DND-41 (cell line): Measurements from ENCODE around the gene SPRN.
"Not testable (repeated sequence)": the region's sequence is repeated elsewhere in the genome, so short reads cannot be mapped to it uniquely, and the experiment has no call there.

Experiments
- ATAC-seq: fragments of 200-7000 bp; cut with Tn5 transposase; 3 replicates; pipeline ENCODE4 v1.9.1; 2021; ENCODE audit warnings: low read depth; ENCODE audit not compliant: insufficient read depth
- DNase-seq: peaks from one replicate; pipeline ENCODE4 v3.0.0-alpha.2; 2020
- H2AFZ ChIP-seq: 2 replicates; pipeline ENCODE4 v1.6.0; 2012; ENCODE audit warnings: low read depth, low read length
- H3K27ac ChIP-seq: 2 replicates; pipeline ENCODE4 v1.5.1; 2012; ENCODE audit warnings: low read length, inconsistent platforms
- H3K27me3 ChIP-seq: fragments of 200-600 bp; sonication (generic); 2 replicates; pipeline ENCODE4 v1.6.0; 2012; ENCODE audit warnings: low read length, mild to moderate bottlenecking, inconsistent platforms; ENCODE audit not compliant: insufficient read depth, poor library complexity
- H3K36me3 ChIP-seq: 2 replicates; pipeline ENCODE4 v1.5.1; 2012; ENCODE audit warnings: low read length, inconsistent platforms; ENCODE audit not compliant: insufficient read depth
- H3K4me1 ChIP-seq: 2 replicates; pipeline ENCODE4 v1.5.1; 2012; ENCODE audit warnings: mild to moderate bottlenecking, low read length; ENCODE audit not compliant: insufficient read depth
- H3K4me2 ChIP-seq: 2 replicates; pipeline ENCODE4 v1.6.0; 2012; ENCODE audit warnings: mild to moderate bottlenecking, moderate library complexity, low read length, inconsistent platforms; ENCODE audit not compliant: insufficient read depth
- H3K4me3 ChIP-seq, 2 experiments: fragments of 200-600 bp in 1 of 2; shearing (Covaris generic) in 1 of 2; 2 replicates each; pipeline ENCODE4 v1.5.1; 2012 to 2016; ENCODE audit warnings: inconsistent platforms in 2 of 2, low read length in 2 of 2, mild to moderate bottlenecking in 2 of 2, low read depth in 1 of 2, moderate library complexity in 1 of 2
- H3K79me2 ChIP-seq: 2 replicates; pipeline ENCODE4 v1.6.0; 2012; ENCODE audit warnings: low read length, inconsistent platforms; ENCODE audit not compliant: insufficient read depth
- H3K9ac ChIP-seq: 2 replicates; pipeline ENCODE4 v1.6.0; 2012; ENCODE audit warnings: low read depth, mild to moderate bottlenecking, inconsistent platforms, low read length, moderate library complexity
- H3K9me3 ChIP-seq: 2 replicates; pipeline ENCODE4 v1.5.1; 2012; ENCODE audit warnings: low read length, moderate library complexity, mild to moderate bottlenecking, inconsistent platforms; ENCODE audit not compliant: insufficient read depth, severe bottlenecking
- H4K20me1 ChIP-seq: 2 replicates; pipeline ENCODE4 v1.6.0; 2012; ENCODE audit warnings: low read length; ENCODE audit not compliant: insufficient read depth
- EZH2 ChIP-seq: IDR thresholded peaks from 3 replicates; pipeline ENCODE4 v1.6.1; 2012; ENCODE audit warnings: borderline replicate concordance, low read depth, mild to moderate bottlenecking, moderate library complexity, low read length, inconsistent platforms; ENCODE audit not compliant: severe bottlenecking
- TF ChIP-seq, protein P1 (sequence below): IDR thresholded peaks from 2 replicates; pipeline ENCODE4 v1.5.1; 2012; ENCODE audit warnings: borderline replicate concordance, low read length, moderate library complexity, mild to moderate bottlenecking; ENCODE audit not compliant: poor library complexity, severe bottlenecking; ENCODE audit errors: extremely low read depth

Gene SPRN

DNA sequence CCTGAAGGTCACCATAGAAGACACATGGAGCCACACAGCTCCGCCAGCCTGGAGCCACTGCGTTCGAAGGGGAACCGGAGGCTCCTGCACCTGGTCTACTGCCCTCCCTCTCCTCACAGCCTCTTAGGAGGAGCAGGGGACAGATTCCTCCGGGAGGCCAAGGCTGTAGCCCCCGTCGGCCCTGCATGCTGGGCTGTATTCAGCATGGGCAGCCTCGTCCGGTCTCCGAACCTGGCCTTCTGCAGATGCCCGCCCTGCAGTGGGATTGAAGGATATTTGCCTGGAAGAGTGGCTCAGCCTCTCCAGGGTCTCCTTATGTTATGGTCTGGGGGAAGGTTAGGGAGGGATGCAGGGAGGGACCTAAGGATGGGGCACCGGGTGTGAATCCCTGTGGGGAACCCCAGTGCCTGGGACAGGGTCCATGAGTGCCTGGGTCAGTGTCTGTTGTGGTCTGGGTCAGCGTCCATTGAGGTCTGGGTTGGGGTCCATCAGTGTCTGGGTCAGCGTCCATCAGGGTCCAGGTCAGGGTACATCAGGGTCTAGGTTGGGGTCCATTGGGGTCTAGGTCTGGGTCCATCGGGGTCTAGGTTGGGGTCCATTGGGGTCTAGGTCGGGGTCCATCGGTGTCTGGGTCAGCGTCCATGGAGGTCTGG lies 16.3 kb upstream of the SPRN start:
- TF ChIP-seq, protein P1, sequence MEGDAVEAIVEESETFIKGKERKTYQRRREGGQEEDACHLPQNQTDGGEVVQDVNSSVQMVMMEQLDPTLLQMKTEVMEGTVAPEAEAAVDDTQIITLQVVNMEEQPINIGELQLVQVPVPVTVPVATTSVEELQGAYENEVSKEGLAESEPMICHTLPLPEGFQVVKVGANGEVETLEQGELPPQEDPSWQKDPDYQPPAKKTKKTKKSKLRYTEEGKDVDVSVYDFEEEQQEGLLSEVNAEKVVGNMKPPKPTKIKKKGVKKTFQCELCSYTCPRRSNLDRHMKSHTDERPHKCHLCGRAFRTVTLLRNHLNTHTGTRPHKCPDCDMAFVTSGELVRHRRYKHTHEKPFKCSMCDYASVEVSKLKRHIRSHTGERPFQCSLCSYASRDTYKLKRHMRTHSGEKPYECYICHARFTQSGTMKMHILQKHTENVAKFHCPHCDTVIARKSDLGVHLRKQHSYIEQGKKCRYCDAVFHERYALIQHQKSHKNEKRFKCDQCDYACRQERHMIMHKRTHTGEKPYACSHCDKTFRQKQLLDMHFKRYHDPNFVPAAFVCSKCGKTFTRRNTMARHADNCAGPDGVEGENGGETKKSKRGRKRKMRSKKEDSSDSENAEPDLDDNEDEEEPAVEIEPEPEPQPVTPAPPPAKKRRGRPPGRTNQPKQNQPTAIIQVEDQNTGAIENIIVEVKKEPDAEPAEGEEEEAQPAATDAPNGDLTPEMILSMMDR: no peak
- no peak for TF ChIP-seq EZH2
- Histone ChIP-seq H3K9me3 (peaks cover 22% of the 10 kb centered on the region), H3K79me2 (no peaks in the 10 kb centered on the region), H2AFZ (no peak overlapping the region), H3K4me3 (no peak overlapping the region), H4K20me1 (0 out of 2 replicates have a peak, but pooled peaks cover 5% of the 10 kb centered on the region), H3K4me1 (no peaks in the 10 kb centered on the region), H3K9ac (no peak overlapping the region), H3K27ac (no peak overlapping the region), H3K4me2 (no peak overlapping the region), H3K27me3 (no peaks in the 10 kb centered on the region), H3K36me3 (peaks cover 11% of the 10 kb centered on the region)
- no peak for ATAC-seq
- no peak for DNase-seq

DNA sequence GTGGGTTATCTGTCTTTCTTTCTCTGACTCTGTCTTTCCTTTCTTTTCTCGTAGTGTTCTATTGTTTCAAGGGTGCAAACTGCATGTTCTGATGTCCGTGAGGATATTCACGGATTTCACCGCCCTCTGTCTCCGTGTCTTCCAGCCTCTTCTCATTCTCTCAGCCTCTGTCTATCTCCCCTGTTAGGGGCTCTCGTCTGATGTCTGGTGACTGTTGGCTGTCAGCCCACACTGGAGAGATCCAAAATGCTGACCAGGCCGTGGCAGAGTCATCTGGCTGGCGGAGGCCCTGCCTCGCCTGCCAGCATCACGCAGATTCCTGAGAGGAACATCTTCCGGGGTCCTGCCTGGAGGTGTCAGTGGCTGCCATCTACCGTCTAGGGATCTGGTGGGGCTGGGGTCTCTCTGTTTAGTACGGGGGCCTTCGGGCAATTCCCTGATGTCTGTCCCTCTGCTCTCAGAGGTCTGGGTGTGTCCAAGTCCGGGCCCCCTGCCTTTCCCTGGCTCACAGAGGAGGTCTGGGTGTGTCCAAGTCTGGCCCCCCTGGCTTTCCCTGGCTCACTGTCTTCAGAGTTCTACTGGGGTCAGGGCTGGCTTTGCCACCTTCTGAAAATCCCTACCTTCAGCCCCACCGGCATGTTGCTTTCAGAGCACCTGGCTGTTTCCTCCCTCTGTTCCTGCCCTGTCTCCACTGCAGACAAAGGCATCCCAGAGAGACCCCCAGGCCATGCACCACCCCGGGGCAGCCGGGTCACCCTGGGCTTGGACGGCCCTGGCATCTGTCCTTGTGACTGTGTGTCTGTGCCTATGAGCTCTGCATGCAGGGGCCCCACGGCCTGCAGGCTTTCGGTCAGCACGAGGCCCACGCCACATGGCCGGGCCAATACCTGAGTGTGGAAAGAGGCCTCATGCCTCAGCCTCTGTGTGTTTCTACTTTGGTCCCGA lies 15.4 kb upstream of the SPRN start:
- peaks cover 12% of the 10 kb centered on the region for H3K9me3 ChIP-seq
- no peak overlapping the region for H3K27ac ChIP-seq
- H3K79me2 ChIP-seq: no peaks in the 10 kb centered on the region
- no peak overlapping the region for H3K9ac ChIP-seq
- DNase-seq: no peak
- H3K36me3 ChIP-seq: peaks cover 11% of the 10 kb centered on the region
- H3K4me2 ChIP-seq: no peak overlapping the region
- no peaks in the 10 kb centered on the region for H3K4me1 ChIP-seq
- 0 out of 2 replicates have a peak, but pooled peaks cover 5% of the 10 kb centered on the region for H4K20me1 ChIP-seq
- H3K4me3 ChIP-seq: no peak overlapping the region
- H3K27me3 ChIP-seq: no peaks in the 10 kb centered on the region
- TF ChIP-seq, protein P1: no peak
- TF ChIP-seq EZH2: no peak
- ATAC-seq: no peak
- H2AFZ ChIP-seq: no peak overlapping the region

DNA sequence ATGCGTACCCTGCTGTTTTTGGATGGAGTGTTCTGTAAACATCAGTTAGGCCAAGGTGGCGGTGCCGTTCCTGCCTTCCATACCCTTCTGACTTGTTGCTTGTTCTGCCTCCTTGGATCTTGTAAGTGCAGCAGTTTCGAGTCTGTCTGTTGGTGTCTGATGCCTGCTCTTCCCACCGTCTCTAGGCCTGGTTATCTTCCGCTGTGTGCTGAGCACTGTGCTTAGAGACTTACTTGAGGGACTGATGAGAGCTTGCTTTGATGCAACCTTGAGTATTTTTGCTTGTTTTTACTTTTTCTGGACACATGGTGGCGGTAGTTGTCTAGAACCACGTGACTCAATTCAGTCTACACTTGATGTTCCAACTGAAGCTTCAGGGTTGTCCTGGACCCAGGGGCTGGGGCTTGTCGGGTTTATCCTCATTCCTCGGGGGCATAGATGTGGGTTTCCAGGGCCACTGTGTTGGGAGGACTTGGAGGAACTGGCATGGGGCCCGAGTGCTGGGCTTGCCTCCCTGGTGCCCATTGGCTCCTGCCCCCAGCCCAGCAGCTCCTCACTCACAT lies 14.4 kb upstream of the SPRN start:
- Histone ChIP-seq H3K4me3 (no peak overlapping the region), H2AFZ (no peak overlapping the region), H3K27me3 (no peaks in the 10 kb centered on the region), H3K4me1 (no peaks in the 10 kb centered on the region), H3K79me2 (no peaks in the 10 kb centered on the region), H3K9me3 (peaks cover 5% of the 10 kb centered on the region), H3K36me3 (peaks cover 9% of the 10 kb centered on the region), H3K27ac (no peak overlapping the region), H3K4me2 (no peak overlapping the region), H4K20me1 (0 out of 2 replicates have a peak, but pooled peaks cover 5% of the 10 kb centered on the region), H3K9ac (no peak overlapping the region)
- peak; percentile 36 for DNase-seq
- TF ChIP-seq, protein P1: peak; percentile 68
- no peak for TF ChIP-seq EZH2
- peak; percentile 70 for ATAC-seq

- H3K27me3 ChIP-seq, H3K4me1 ChIP-seq, H3K79me2 ChIP-seq, H3K4me2 ChIP-seq, H3K9me3 ChIP-seq, H3K27ac ChIP-seq, ATAC-seq, H4K20me1 ChIP-seq, H3K36me3 ChIP-seq, DNase-seq, H2AFZ ChIP-seq, H3K9ac ChIP-seq, H3K4me3 ChIP-seq: not testable (repeated sequence)
Observed at GRCh38 chr10:133432789-133433188, 8.4 kb upstream of the SPRN start.

GRCh38 chr10:133431888-133432613 lies 7.6 kb upstream of the SPRN start:
- ATAC-seq: peak; percentile 42

More at GRCh38 chr10:133431888-133432613, 7.6 kb upstream of the SPRN start:
- H3K9ac ChIP-seq, DNase-seq, H3K4me1 ChIP-seq, H3K27ac ChIP-seq, H4K20me1 ChIP-seq, H3K27me3 ChIP-seq, H2AFZ ChIP-seq, H3K36me3 ChIP-seq, H3K79me2 ChIP-seq, H3K4me3 ChIP-seq, H3K9me3 ChIP-seq, H3K4me2 ChIP-seq: not testable (repeated sequence)
